WTC11 (cell line): ENCODE results near the gene FOLR1. TPM values are rescaled to one million over a fixed set of nuclear protein-coding genes. Genes with fewer than 3 reads are reported as not detected.
"Not testable (repeated sequence)": the region's sequence is repeated elsewhere in the genome, so short reads cannot be mapped to it uniquely, and the experiment has no call there.

Source experiments
- ATAC-seq: fragments of 200-7000 bp; cut with Tn5 transposase; 2 replicates; pipeline ENCODE4 v1.10.0; 2021; ENCODE audit warnings: mild to moderate bottlenecking, moderate library complexity
- CTCF ChIA-PET: fragments of 300-600 bp; sonication (Branson Sonifier 250); formaldehyde crosslinking; loops from one replicate; lab custom pipeline; 2021; ENCODE audit warnings: antibody characterized with exemption; lab: Charles Lee
- POLR2A ChIA-PET: fragments of 350-600 bp; sonication (Branson Sonifier 250); formaldehyde crosslinking; loops from one replicate; lab custom pipeline; 2021; ENCODE audit warnings: antibody characterized with exemption; lab: Charles Lee
- DNase-seq: peaks from one replicate; pipeline ENCODE4 v3.0.0; 2021; ENCODE audit warnings: low spot score
- H3K27ac Mint-ChIP-seq: 2 replicates; pipeline ENCODE4 v1.8.0; 2021; ENCODE audit warnings: mixed read lengths
- H3K27me3 Mint-ChIP-seq: 2 replicates; pipeline ENCODE4 v1.8.0; 2021; ENCODE audit warnings: low read depth, mild to moderate bottlenecking, moderate library complexity, mixed read lengths
- H3K36me3 Mint-ChIP-seq: 2 replicates; pipeline ENCODE4 v1.8.0; 2021; ENCODE audit warnings: mixed read lengths
- H3K4me1 Mint-ChIP-seq: 2 replicates; pipeline ENCODE4 v1.8.0; 2022; ENCODE audit warnings: mixed read lengths
- H3K4me3 Mint-ChIP-seq: 2 replicates; pipeline ENCODE4 v1.8.0; 2021; ENCODE audit warnings: mild to moderate bottlenecking, moderate library complexity, mixed read lengths
- H3K9me3 Mint-ChIP-seq: 2 replicates; pipeline ENCODE4 v1.8.0; 2021; ENCODE audit warnings: mixed read lengths
- ATF1 ChIP-seq: sonication (generic); formaldehyde crosslinking; IDR thresholded peaks from 2 replicates; pipeline ENCODE4 v1.8.1; 2023; ENCODE audit warnings: mild to moderate bottlenecking, moderate library complexity, missing genetic modification reagents
- CTCF ChIP-seq: fragments of 200-600 bp; IDR thresholded peaks from 2 replicates; pipeline ENCODE4 v1.8.0; 2022; ENCODE audit warnings: antibody characterized with exemption
- E2F1 ChIP-seq: sonication (generic); formaldehyde crosslinking; IDR thresholded peaks from 2 replicates; pipeline ENCODE4 v1.8.0; 2022; ENCODE audit warnings: mild to moderate bottlenecking, missing genetic modification reagents
- E2F4 ChIP-seq: sonication (generic); formaldehyde crosslinking; IDR thresholded peaks from 2 replicates; pipeline ENCODE4 v1.8.1; 2022; ENCODE audit warnings: low read depth, mild to moderate bottlenecking, moderate library complexity, missing genetic modification reagents, borderline replicate concordance
- ELF4 ChIP-seq: sonication (generic); formaldehyde crosslinking; IDR thresholded peaks from 2 replicates; pipeline ENCODE4 v1.8.1; 2022; ENCODE audit warnings: low read depth, mild to moderate bottlenecking, moderate library complexity, missing genetic modification reagents
- ERG ChIP-seq: fragments of 250-450 bp; sonication (Bioruptor Pico); IDR thresholded peaks from 2 replicates; pipeline ENCODE4 v1.8.0; 2021; ENCODE audit warnings: mild to moderate bottlenecking
- IRF2 ChIP-seq: sonication (generic); formaldehyde crosslinking; IDR thresholded peaks from 2 replicates; pipeline ENCODE4 v1.8.0; 2022; ENCODE audit warnings: low read depth, missing genetic modification reagents, borderline replicate concordance
- NFE2L1 ChIP-seq: sonication (generic); formaldehyde crosslinking; IDR thresholded peaks from 2 replicates; pipeline ENCODE4 v1.8.1; 2023; ENCODE audit warnings: missing genetic modification reagents
- NR2C2 ChIP-seq: sonication (generic); formaldehyde crosslinking; IDR thresholded peaks from 2 replicates; pipeline ENCODE4 v1.8.0; 2022; ENCODE audit warnings: mild to moderate bottlenecking, missing genetic modification reagents
- PRDM15 ChIP-seq: sonication (generic); formaldehyde crosslinking; IDR thresholded peaks from 2 replicates; pipeline ENCODE4 v1.8.0; 2022; ENCODE audit warnings: missing genetic modification reagents
- SMAD4 ChIP-seq: sonication (generic); formaldehyde crosslinking; IDR thresholded peaks from 2 replicates; pipeline ENCODE4 v1.8.0; 2022; ENCODE audit warnings: mild to moderate bottlenecking, missing genetic modification reagents
- SOX15 ChIP-seq: fragments of 250-450 bp; sonication (Bioruptor Pico); IDR thresholded peaks from 2 replicates; pipeline ENCODE4 v1.9.0; 2021; ENCODE audit warnings: mild to moderate bottlenecking
- TP53 ChIP-seq: sonication (generic); formaldehyde crosslinking; IDR thresholded peaks from 2 replicates; pipeline ENCODE4 v1.8.1; 2023; ENCODE audit warnings: mild to moderate bottlenecking, missing genetic modification reagents
- ZBTB21 ChIP-seq: sonication (generic); formaldehyde crosslinking; IDR thresholded peaks from 2 replicates; pipeline ENCODE4 v1.8.1; 2023; ENCODE audit warnings: mild to moderate bottlenecking, missing genetic modification reagents, borderline replicate concordance
- ZMAT4 ChIP-seq: fragments of 250-450 bp; sonication (Bioruptor Pico); IDR thresholded peaks from 2 replicates; pipeline ENCODE4 v1.9.0; 2021; ENCODE audit warnings: mild to moderate bottlenecking
- ZNF138 ChIP-seq: sonication (generic); formaldehyde crosslinking; conservative IDR thresholded peaks from 2 replicates; pipeline ENCODE4 v1.8.1; 2022; ENCODE audit warnings: mild to moderate bottlenecking, moderate library complexity, missing genetic modification reagents
- ZNF219 ChIP-seq: sonication (generic); formaldehyde crosslinking; IDR thresholded peaks from 2 replicates; pipeline ENCODE4 v1.8.0; 2023; ENCODE audit warnings: missing genetic modification reagents, mild to moderate bottlenecking, borderline replicate concordance
- ZNF416 ChIP-seq: fragments of 250-450 bp; sonication (Bioruptor Pico); IDR thresholded peaks from 2 replicates; pipeline ENCODE4 v1.9.0; 2021; ENCODE audit warnings: mild to moderate bottlenecking, inconsistent platforms
- total RNA-seq: library from RNA; stranded (reverse); gene quantifications from 3 replicates; pipeline ENCODE4 v1.2.3, GENCODE V29; 2021

The FOLR1 gene
- total RNA-seq, 1 experiment from 2014 or later = 0.35 TPM

GRCh38 chr11:72203163-72203562, 11.2 kb downstream of the FOLR1 start:
- Mint-ChIP-seq H3K36me3 (no peaks in the 10 kb centered on the region), H3K4me1 (no peaks in the 10 kb centered on the region), H3K27me3 (no peaks in the 10 kb centered on the region; the same call in 1 of the 2 replicates), H3K4me3 (no peak overlapping the region), H3K9me3 (peaks cover 4% of the 10 kb centered on the region; the same call in 1 of the 2 replicates), H3K27ac (no peak overlapping the region)
- ChIA-PET POLR2A (no interaction called here), CTCF (no interaction called here)
- DNase-seq = no peak
- TF ChIP-seq NFE2L1 (CRISPR knock-in tag) (no peak), ZMAT4 (CRISPR knock-in tag) (no peak), IRF2 (no peak), SMAD4 (CRISPR knock-in tag) (no peak)
- no peak for ATAC-seq

- POLR2A ChIA-PET = no interaction called here
- TF ChIP-seq ZNF219 (CRISPR knock-in tag) = no peak
- no peaks in the 10 kb centered on the region; the same call in 1 of the 2 replicates for H3K27me3 Mint-ChIP-seq
Observed at GRCh38 chr11:72204886-72205285, 12.9 kb downstream of the FOLR1 start.

GRCh38 chr11:72206794-72207193, 14.9 kb downstream of the FOLR1 start:
- POLR2A ChIA-PET = interaction anchor here (0.9 kb wide), 1 partner anchor 16 kb away, joined by 3 read pairs; no protein-coding TSS in a partner anchor

More at GRCh38 chr11:72204886-72205285, 12.9 kb downstream of the FOLR1 start:
- Mint-ChIP-seq H3K4me1 (no peaks in the 10 kb centered on the region), H3K4me3 (no peak overlapping the region), H3K27ac (no peak overlapping the region), H3K36me3 (no peaks in the 10 kb centered on the region), H3K9me3 (peaks cover 11% of the 10 kb centered on the region)
- ATAC-seq (no peak), DNase-seq (no peak)
- CTCF ChIA-PET = interaction anchor here (0.9 kb wide), 1 partner anchor 61 kb away, joined by 4 read pairs; no protein-coding TSS in a partner anchor

GRCh38 chr11:72208281-72208680, 16.3 kb downstream of the FOLR1 start:
- H3K27ac Mint-ChIP-seq = no peak overlapping the region

More at GRCh38 chr11:72206794-72207193, 14.9 kb downstream of the FOLR1 start:
- not testable (repeated sequence) for H3K27me3 Mint-ChIP-seq, H3K9me3 Mint-ChIP-seq, H3K4me1 Mint-ChIP-seq, ATAC-seq, H3K36me3 Mint-ChIP-seq, H3K4me3 Mint-ChIP-seq, H3K27ac Mint-ChIP-seq, DNase-seq
- CTCF ChIA-PET = interaction anchor here (0.7 to 2.0 kb wide), 4 partner anchors 18 to 182 kb away, joined by 3 to 8 read pairs (median 6); partner anchors contain the start of gene INPPL1

More at GRCh38 chr11:72208281-72208680, 16.3 kb downstream of the FOLR1 start:
- H3K27me3 Mint-ChIP-seq = peaks cover 6% of the 10 kb centered on the region
- H3K4me1 Mint-ChIP-seq = no peaks in the 10 kb centered on the region
- no peak for TF ChIP-seq ATF1 (CRISPR knock-in tag)
- no peak for TF ChIP-seq CTCF
- TF ChIP-seq E2F4 (CRISPR knock-in tag) = no peak
- no peak for TF ChIP-seq E2F1 (CRISPR knock-in tag)
- no peak for TF ChIP-seq ERG (CRISPR knock-in tag)
- no peak for TF ChIP-seq ZBTB21 (CRISPR knock-in tag)
- no peak for TF ChIP-seq ZNF416 (CRISPR knock-in tag)
- no peak for TF ChIP-seq NFE2L1 (CRISPR knock-in tag)
- TF ChIP-seq SMAD4 (CRISPR knock-in tag) = no peak
- TF ChIP-seq ZNF138 = no peak
- no peak for TF ChIP-seq TP53
- no peak for TF ChIP-seq PRDM15 (CRISPR knock-in tag)
- TF ChIP-seq SOX15 (CRISPR knock-in tag) = no peak
- TF ChIP-seq ELF4 = no peak
- no peak for TF ChIP-seq ZMAT4 (CRISPR knock-in tag)
- no peak for TF ChIP-seq NR2C2 (CRISPR knock-in tag)
- TF ChIP-seq, all 79 proteins: peak for 0
- H3K4me3 Mint-ChIP-seq = no peak overlapping the region
- no peaks in the 10 kb centered on the region for H3K36me3 Mint-ChIP-seq
- DNase-seq (no peak), ATAC-seq (no peak)
- ChIA-PET POLR2A (interaction anchor here (0.6 kb wide), 1 partner anchor 30 kb away, joined by 3 read pairs; no protein-coding TSS in a partner anchor), CTCF (interaction anchor here (1.1 to 1.2 kb wide), 2 partner anchors 14 to 30 kb away, joined by 3 to 4 read pairs; no protein-coding TSS in a partner anchor)
- H3K9me3 Mint-ChIP-seq = peaks cover 9% of the 10 kb centered on the region
